PFSK-1 (cell line): Measurements from ENCODE around the gene MYL4.

ENCODE experiments used
- FOXP2 ChIP-seq: optimal IDR thresholded peaks from 2 replicates; pipeline ENCODE3; 2011; ENCODE audit warnings: borderline replicate concordance, control low read depth, inconsistent platforms; ENCODE audit not compliant: insufficient read depth; ENCODE audit errors: extremely low read length, extremely low read depth
- POLR2AphosphoS5 ChIP-seq: IDR thresholded peaks from 2 replicates; pipeline ENCODE4 v1.6.1; 2012; ENCODE audit warnings: low read depth, mild to moderate bottlenecking, control low read depth, low read length, moderate library complexity
- SIN3A ChIP-seq: IDR thresholded peaks from 2 replicates; pipeline ENCODE4 v1.6.1; 2012; ENCODE audit warnings: mild to moderate bottlenecking, low read length, moderate library complexity, borderline replicate concordance; ENCODE audit not compliant: insufficient read depth
- TAF1 ChIP-seq: IDR thresholded peaks from 2 replicates; pipeline ENCODE4 v1.6.1; 2012; ENCODE audit warnings: low read length, control low read depth, borderline replicate concordance; ENCODE audit not compliant: insufficient read depth
- TF ChIP-seq, protein P1 (sequence below), 2 experiments: IDR thresholded peaks; 2 replicates each; pipeline versions ENCODE4 v1.6.1 to v1.8.0; 2011 to 2012; ENCODE audit warnings: low read depth in 2 of 2, low read length in 2 of 2, control low read depth in 1 of 2, inconsistent platforms in 1 of 2, mild to moderate bottlenecking in 1 of 2, moderate library complexity in 1 of 2; ENCODE audit not compliant: insufficient read depth in 1 of 2

The MYL4 gene

DNA sequence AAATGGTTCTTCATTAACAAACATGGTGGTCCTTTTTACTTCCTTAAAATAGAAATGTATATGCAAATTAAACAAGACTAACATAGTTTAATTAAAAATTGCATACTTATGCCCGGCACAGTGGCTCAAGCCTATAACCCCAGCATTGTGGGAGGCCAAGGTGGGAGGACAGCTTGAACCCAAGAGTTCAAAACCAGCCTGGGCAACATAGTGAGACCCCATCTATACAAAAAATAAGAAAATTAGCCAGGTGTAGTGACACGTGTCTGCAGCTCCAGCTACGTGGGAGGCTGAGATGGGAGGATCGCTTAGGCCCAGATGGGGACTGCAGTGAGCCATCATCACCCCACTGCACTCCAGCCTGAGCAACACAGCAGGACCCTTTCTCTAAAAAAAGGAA is 38.4 kb upstream of the MYL4 start:
- TF ChIP-seq POLR2AphosphoS5 (no peak), TAF1 (no peak), SIN3A (no peak)

DNA sequence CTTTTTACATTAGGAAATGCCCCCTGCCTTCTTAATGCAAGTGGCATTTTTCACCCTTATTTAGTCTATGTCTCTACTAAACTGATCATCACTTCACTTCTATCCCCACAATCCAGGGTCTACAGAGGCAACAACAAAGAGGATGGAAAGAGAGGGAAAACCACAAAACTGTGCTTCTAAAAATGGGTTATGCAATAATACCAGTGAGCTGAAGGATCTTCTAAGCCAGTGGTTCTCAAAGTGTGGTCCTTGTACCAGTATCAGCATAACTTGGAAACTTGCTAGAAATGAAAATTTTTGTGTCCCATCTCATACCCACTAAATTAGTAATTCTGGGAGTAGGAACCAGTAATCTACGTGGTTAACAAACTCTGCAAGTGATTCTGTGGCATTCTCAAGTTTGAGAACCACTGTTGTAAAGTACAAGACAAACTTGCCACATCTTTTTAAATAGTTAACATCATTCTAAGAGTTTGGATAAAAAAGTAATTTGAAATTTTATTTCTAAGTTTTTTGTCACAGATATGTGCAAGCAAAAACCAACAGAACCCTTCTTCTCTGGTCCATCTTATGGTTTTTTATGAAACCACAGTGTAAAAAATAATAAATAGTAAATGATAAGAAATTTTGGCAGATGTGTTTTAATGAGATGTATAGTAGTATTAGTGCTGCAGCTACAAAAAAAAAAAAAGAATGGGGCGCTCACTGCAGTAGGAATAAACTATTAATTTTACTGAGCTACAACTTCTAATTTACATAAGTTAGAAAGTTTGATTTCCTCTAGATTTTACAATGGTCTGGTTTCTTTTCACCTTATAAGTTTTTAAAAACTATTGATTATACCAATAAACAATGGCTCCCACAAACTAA is 36.2 kb upstream of the MYL4 start:
- TF ChIP-seq POLR2AphosphoS5: no peak
- no peak for TF ChIP-seq FOXP2

DNA sequence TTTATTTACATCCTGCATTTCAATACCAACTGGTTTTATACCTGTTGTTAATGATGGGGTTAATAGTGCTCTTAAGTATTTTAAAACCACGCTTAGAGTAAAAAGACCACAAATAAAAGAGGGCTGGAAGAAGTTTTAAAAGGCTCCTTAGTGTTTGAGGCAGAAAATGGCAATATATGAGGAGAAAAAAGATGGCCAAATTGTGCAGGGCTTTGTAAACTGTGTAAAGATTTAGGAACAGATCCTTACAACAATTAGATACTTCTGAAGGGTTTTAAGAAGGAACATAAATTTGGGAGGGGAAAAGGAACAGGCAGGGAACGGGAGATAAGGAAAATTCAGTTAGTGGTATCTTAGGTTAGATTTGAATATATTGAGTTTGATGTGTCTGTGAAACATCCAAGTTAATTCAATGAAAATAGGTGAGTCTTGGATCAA is 32.7 kb upstream of the MYL4 start:
- TF ChIP-seq TAF1 (no peak), FOXP2 (no peak), SIN3A (no peak), POLR2AphosphoS5 (no peak)
- TF ChIP-seq, protein P1, sequence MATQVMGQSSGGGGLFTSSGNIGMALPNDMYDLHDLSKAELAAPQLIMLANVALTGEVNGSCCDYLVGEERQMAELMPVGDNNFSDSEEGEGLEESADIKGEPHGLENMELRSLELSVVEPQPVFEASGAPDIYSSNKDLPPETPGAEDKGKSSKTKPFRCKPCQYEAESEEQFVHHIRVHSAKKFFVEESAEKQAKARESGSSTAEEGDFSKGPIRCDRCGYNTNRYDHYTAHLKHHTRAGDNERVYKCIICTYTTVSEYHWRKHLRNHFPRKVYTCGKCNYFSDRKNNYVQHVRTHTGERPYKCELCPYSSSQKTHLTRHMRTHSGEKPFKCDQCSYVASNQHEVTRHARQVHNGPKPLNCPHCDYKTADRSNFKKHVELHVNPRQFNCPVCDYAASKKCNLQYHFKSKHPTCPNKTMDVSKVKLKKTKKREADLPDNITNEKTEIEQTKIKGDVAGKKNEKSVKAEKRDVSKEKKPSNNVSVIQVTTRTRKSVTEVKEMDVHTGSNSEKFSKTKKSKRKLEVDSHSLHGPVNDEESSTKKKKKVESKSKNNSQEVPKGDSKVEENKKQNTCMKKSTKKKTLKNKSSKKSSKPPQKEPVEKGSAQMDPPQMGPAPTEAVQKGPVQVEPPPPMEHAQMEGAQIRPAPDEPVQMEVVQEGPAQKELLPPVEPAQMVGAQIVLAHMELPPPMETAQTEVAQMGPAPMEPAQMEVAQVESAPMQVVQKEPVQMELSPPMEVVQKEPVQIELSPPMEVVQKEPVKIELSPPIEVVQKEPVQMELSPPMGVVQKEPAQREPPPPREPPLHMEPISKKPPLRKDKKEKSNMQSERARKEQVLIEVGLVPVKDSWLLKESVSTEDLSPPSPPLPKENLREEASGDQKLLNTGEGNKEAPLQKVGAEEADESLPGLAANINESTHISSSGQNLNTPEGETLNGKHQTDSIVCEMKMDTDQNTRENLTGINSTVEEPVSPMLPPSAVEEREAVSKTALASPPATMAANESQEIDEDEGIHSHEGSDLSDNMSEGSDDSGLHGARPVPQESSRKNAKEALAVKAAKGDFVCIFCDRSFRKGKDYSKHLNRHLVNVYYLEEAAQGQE (IDR thresholded peaks at IDR 0.05; ENCODE audit: insufficient read depth in 1 of 2, low read depth in 2 of 2, low read length in 2 of 2): no peak

DNA sequence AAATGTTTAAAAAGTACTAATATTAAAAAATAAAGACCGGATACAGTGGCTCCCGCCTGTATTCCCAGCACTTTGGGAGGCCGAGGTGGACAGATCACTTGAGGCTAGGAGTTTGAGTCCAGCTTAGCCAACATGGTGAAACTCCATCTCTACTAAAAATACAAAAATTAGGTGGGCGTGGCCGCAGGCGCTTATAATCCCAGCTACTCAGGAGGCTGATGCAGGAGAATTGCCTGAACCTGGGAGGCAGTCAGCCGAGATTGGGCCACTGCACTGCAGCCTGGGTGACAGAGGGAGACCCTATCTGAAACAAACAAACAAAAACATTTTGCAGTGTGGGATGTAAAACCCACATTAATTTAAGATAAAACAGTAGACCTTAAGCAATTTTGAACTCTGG is 31.9 kb upstream of the MYL4 start:
- no peak for TF ChIP-seq POLR2AphosphoS5
- TF ChIP-seq SIN3A: no peak
- TF ChIP-seq, protein P1 (IDR thresholded peaks at IDR 0.05; ENCODE audit: insufficient read depth in 1 of 2, low read depth in 2 of 2, low read length in 2 of 2): no peak
- TF ChIP-seq FOXP2: no peak
- TF ChIP-seq TAF1: no peak

DNA sequence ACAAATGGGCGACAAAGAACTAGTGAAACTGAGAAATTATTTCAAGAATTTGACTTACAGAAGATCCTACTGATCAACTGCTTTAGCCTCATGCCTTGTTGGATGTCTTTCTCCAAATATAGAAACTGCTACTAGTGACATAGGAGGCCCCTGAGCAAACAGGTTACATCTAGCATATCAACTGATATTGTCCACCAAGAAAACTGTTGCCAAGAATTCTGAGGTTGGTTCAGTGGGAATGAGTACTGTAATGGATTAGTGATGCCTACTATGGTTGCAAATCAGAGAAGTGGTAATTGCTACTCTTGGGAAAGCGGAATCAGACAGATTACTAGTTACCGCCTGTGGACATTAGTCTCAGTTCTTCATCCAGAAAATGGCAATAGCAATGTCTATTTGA is 30.0 kb upstream of the MYL4 start:
- TF ChIP-seq, protein P1 (IDR thresholded peaks at IDR 0.05; ENCODE audit: insufficient read depth in 1 of 2, low read depth in 2 of 2, low read length in 2 of 2): no peak
- TF ChIP-seq SIN3A (no peak), POLR2AphosphoS5 (no peak), FOXP2 (no peak), TAF1 (no peak)

DNA sequence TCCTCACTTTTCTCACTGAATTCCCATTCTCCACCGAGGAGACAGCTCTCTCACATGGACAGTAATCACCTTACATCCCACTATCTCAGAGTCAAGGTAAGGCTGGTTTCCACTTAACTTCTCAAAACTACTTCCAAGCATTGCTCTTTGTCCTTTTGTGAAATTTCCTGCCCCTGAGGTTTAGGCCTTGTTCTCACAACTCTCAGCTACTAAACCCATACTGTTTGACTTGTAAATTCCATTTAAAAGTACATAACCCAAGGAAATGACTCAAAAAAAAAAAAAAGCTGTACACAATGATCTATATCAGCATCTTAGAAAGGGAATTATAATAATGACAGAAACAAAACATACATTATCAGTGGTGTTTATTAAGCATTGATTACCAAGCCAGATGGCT is 28.8 kb upstream of the MYL4 start:
- no peak for TF ChIP-seq POLR2AphosphoS5
- TF ChIP-seq, protein P1 (IDR thresholded peaks at IDR 0.05; ENCODE audit: insufficient read depth in 1 of 2, low read depth in 2 of 2, low read length in 2 of 2): no peak
- no peak for TF ChIP-seq FOXP2
- TF ChIP-seq TAF1: no peak
- no peak for TF ChIP-seq SIN3A
